HEK293 (cell line): ENCODE data around the gene MMP11.

Experiments used
- CTCF ChIA-PET: fragments of 350-600 bp; formaldehyde crosslinking; extraction: SDS; loops from one replicate; lab custom pipeline; 2021; ENCODE audit warnings: antibody characterized with exemption; lab: Yijun Ruan, JAX
- POLR2A ChIA-PET: fragments of 300-600 bp; formaldehyde crosslinking; extraction: SDS; loops from one replicate; lab custom pipeline; 2020; ENCODE audit warnings: antibody characterized with exemption, inconsistent platforms; lab: Yijun Ruan, JAX
- H3K27ac ChIP-seq: fragments of 200-500 bp; sonication (Bioruptor generic); 2 replicates; pipeline ENCODE4 v1.5.1; 2014; ENCODE audit warnings: low read depth, low read length, control low read depth, inconsistent platforms; ENCODE audit errors: extremely low read depth
- H3K36me3 ChIP-seq, 2 experiments: fragments of 200-500 bp in 1 of 2; sonication (Bioruptor generic) in 1 of 2; 1 replicate in 1 of 2; 2 replicates in 1 of 2; pipeline ENCODE4 v1.5.1; 2014 to 2017; ENCODE audit warnings: inconsistent platforms in 2 of 2, low read length in 2 of 2; ENCODE audit not compliant: control insufficient read depth in 2 of 2, insufficient read depth in 1 of 2
- H3K4me1 ChIP-seq: fragments of 200-500 bp; sonication (Bioruptor generic); 2 replicates; pipeline ENCODE4 v1.5.1; 2014; ENCODE audit warnings: mild to moderate bottlenecking, low read length, inconsistent platforms; ENCODE audit not compliant: control insufficient read depth, insufficient read depth
- H3K4me3 ChIP-seq: 2 replicates; pipeline ENCODE4 v1.5.1; 2011; ENCODE audit warnings: low read depth, mild to moderate bottlenecking, control low read depth, low read length, moderate library complexity
- H3K9me3 ChIP-seq: fragments of 200-500 bp; sonication (Bioruptor generic); 2 replicates; pipeline ENCODE4 v1.5.1; 2014; ENCODE audit warnings: low read depth, low read length, inconsistent platforms; ENCODE audit not compliant: control insufficient read depth, insufficient read depth
- EGR2 ChIP-seq: fragments of 450-650 bp; formaldehyde crosslinking; IDR thresholded peaks from 2 replicates; pipeline ENCODE4 v1.5.1; 2016; ENCODE audit warnings: low read depth, missing biosample characterization, missing genetic modification characterization
- FEZF1 ChIP-seq: fragments of 450-650 bp; formaldehyde crosslinking; IDR thresholded peaks from 2 replicates; pipeline ENCODE4 v1.5.1; 2016; ENCODE audit warnings: missing biosample characterization, missing genetic modification characterization
- GLIS1 ChIP-seq: fragments of 450-650 bp; formaldehyde crosslinking; IDR thresholded peaks from 2 replicates; pipeline ENCODE4 v1.5.1; 2016; ENCODE audit warnings: missing biosample characterization, missing genetic modification characterization
- KLF1 ChIP-seq: fragments of 450-650 bp; formaldehyde crosslinking; IDR thresholded peaks from 2 replicates; pipeline ENCODE4 v1.5.1; 2016; ENCODE audit warnings: missing biosample characterization, missing genetic modification characterization
- SCRT2 ChIP-seq: fragments of 450-650 bp; formaldehyde crosslinking; IDR thresholded peaks from 2 replicates; pipeline ENCODE4 v1.5.1; 2016; ENCODE audit warnings: missing biosample characterization, missing genetic modification characterization
- SP2 ChIP-seq: fragments of 450-650 bp; formaldehyde crosslinking; IDR thresholded peaks from 2 replicates; pipeline ENCODE4 v1.5.1; 2016; ENCODE audit warnings: missing biosample characterization, missing genetic modification characterization
- SP7 ChIP-seq: fragments of 450-650 bp; formaldehyde crosslinking; IDR thresholded peaks from 2 replicates; pipeline ENCODE4 v1.5.1; 2016; ENCODE audit warnings: missing biosample characterization, missing genetic modification characterization
- ZBTB1 ChIP-seq: fragments of 450-650 bp; formaldehyde crosslinking; IDR thresholded peaks from 2 replicates; pipeline ENCODE4 v1.5.1; 2016; ENCODE audit warnings: missing biosample characterization, missing genetic modification characterization
- ZBTB10 ChIP-seq: fragments of 450-650 bp; formaldehyde crosslinking; IDR thresholded peaks from 2 replicates; pipeline ENCODE4 v1.5.1; 2016; ENCODE audit warnings: missing biosample characterization, missing genetic modification characterization
- ZBTB17 ChIP-seq: fragments of 450-650 bp; formaldehyde crosslinking; IDR thresholded peaks from 2 replicates; pipeline ENCODE4 v1.5.1; 2016; ENCODE audit warnings: missing biosample characterization, missing genetic modification characterization
- ZBTB26 ChIP-seq: fragments of 450-650 bp; formaldehyde crosslinking; optimal IDR thresholded peaks from 2 replicates; pipeline ENCODE3; 2016; ENCODE audit warnings: missing biosample characterization, mild to moderate bottlenecking, missing genetic modification characterization
- ZBTB48 ChIP-seq: fragments of 450-650 bp; formaldehyde crosslinking; IDR thresholded peaks from 2 replicates; pipeline ENCODE4 v1.5.1; 2016; ENCODE audit warnings: missing biosample characterization, missing genetic modification characterization
- ZBTB7A ChIP-seq: fragments of 450-650 bp; formaldehyde crosslinking; IDR thresholded peaks from 2 replicates; pipeline ENCODE4 v1.5.1; 2016; ENCODE audit warnings: low read depth, missing biosample characterization, missing genetic modification characterization
- ZFHX2 ChIP-seq: fragments of 450-650 bp; formaldehyde crosslinking; conservative IDR thresholded peaks from 2 replicates; pipeline ENCODE4 v1.5.1; 2016; ENCODE audit warnings: missing biosample characterization, missing genetic modification characterization
- ZFP3 ChIP-seq: fragments of 450-650 bp; formaldehyde crosslinking; IDR thresholded peaks from 2 replicates; pipeline ENCODE4 v1.5.1; 2016; ENCODE audit warnings: low read depth, missing biosample characterization, missing genetic modification characterization
- ZNF132 ChIP-seq: fragments of 450-650 bp; formaldehyde crosslinking; IDR thresholded peaks from 2 replicates; pipeline ENCODE4 v1.5.1; 2017; ENCODE audit warnings: missing biosample characterization, missing genetic modification characterization, borderline replicate concordance
- ZNF2 ChIP-seq: fragments of 450-650 bp; formaldehyde crosslinking; IDR thresholded peaks from 2 replicates; pipeline ENCODE4 v1.5.1; 2016; ENCODE audit warnings: missing biosample characterization, missing genetic modification characterization
- ZNF335 ChIP-seq: fragments of 450-650 bp; formaldehyde crosslinking; conservative IDR thresholded peaks from 2 replicates; pipeline ENCODE4 v1.5.1; 2016; ENCODE audit warnings: missing biosample characterization, missing genetic modification characterization
- ZNF366 ChIP-seq: fragments of 450-650 bp; formaldehyde crosslinking; conservative IDR thresholded peaks from 2 replicates; pipeline ENCODE4 v1.5.1; 2016; ENCODE audit warnings: missing biosample characterization, missing genetic modification characterization
- ZNF394 ChIP-seq: fragments of 450-650 bp; formaldehyde crosslinking; IDR thresholded peaks from 2 replicates; pipeline ENCODE4 v1.5.1; 2016; ENCODE audit warnings: missing biosample characterization, missing genetic modification characterization, mild to moderate bottlenecking, moderate library complexity, borderline replicate concordance
- ZNF501 ChIP-seq: fragments of 450-650 bp; formaldehyde crosslinking; IDR thresholded peaks from 2 replicates; pipeline ENCODE4 v1.5.1; 2016; ENCODE audit warnings: missing biosample characterization, missing genetic modification characterization
- ZNF529 ChIP-seq: fragments of 450-650 bp; formaldehyde crosslinking; IDR thresholded peaks from 2 replicates; pipeline ENCODE4 v1.5.1; 2017; ENCODE audit warnings: missing genetic modification characterization, missing biosample characterization; ENCODE audit not compliant: insufficient replicate concordance
- ZNF610 ChIP-seq: fragments of 450-650 bp; formaldehyde crosslinking; IDR thresholded peaks from 2 replicates; pipeline ENCODE4 v1.5.1; 2016; ENCODE audit warnings: missing biosample characterization, missing genetic modification characterization, borderline replicate concordance
- ZNF776 ChIP-seq: fragments of 450-650 bp; formaldehyde crosslinking; IDR thresholded peaks from 2 replicates; pipeline ENCODE4 v1.5.0; 2017; ENCODE audit warnings: missing biosample characterization, missing genetic modification characterization, borderline replicate concordance
- ZSCAN16 ChIP-seq: fragments of 450-650 bp; formaldehyde crosslinking; IDR thresholded peaks from 2 replicates; pipeline ENCODE4 v1.5.1; 2016; ENCODE audit warnings: missing biosample characterization, missing genetic modification characterization
- TF ChIP-seq, protein P1 (sequence below): fragments of 450-650 bp; formaldehyde crosslinking; IDR thresholded peaks from 2 replicates; pipeline ENCODE4 v1.5.1; 2017; ENCODE audit warnings: missing biosample characterization, missing genetic modification characterization

Gene MMP11

DNA sequence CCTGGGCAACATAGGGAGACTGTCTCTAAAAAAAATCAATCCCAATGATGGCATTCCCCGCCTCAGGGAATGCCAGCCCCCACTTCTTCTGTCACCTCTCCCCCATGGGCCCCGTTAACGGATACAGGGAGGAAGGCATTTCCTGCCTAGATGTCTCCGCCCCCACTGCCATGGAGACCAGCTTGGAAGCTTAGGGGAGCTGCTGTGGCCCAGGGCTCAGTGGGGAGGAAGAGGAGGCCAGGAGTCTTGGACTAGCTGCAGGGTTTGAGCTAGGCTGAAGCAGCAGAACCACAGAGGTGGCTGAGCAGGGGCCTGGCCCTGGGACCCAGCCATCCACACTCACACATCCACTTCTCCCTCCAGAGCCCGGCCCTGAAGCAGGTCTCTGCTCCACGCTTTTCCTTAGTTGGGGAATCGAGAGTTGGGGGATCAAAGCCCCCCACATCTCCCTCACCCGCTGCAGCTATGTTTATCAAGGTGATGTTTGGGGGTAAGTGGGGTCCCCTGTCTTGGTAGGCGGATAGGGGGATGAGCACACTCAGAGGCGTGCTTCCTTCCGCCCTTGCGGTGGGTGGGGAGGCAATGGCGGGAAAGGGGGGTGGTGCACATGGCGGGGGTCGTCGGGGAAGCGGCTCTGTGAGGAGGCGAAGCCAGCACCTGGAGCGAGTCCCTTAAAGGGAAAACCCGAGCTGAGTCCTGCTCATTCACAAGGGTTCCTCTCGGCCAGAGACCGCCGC is 9.6 kb upstream of the MMP11 start, which contains the start of gene C22orf15:
TSS of gene C22orf15 (plus strand) at position 149 of the 737 bp plus-strand sequence. CDS start at position 466, 317 bp downstream.
- POLR2A ChIA-PET = interaction anchor here (0.6 kb wide), 1 partner anchor 254 kb away, joined by 4 read pairs; no protein-coding TSS in a partner anchor

GRCh38 chr22:23763579-23763945 is 9.1 kb upstream of the MMP11 start:
- no peak overlapping the region for H3K27ac ChIP-seq
- peaks cover 0 to 24% of the 10 kb centered on the region in 2 experiments; a peak in 1 of 3 replicates for H3K36me3 ChIP-seq
- no peak overlapping the region for H3K4me3 ChIP-seq
- ChIA-PET POLR2A (no interaction called here), CTCF (no interaction called here)
- no peaks in the 10 kb centered on the region for H3K4me1 ChIP-seq
- TF ChIP-seq ZNF501 (tag by site-specific recombination) (no peak), SCRT2 (tag by site-specific recombination) (0 out of 2 replicates have a peak, but pooled peaks have one; percentile 24), ZNF610 (tag by site-specific recombination) (no peak), ZBTB1 (no peak), ZNF132 (tag by site-specific recombination) (no peak), SP7 (tag by site-specific recombination) (no peak)
- H3K9me3 ChIP-seq = no peaks in the 10 kb centered on the region

More for the DNA sequence above, 9.6 kb upstream of the MMP11 start, which contains the start of gene C22orf15:
- CTCF ChIA-PET = interaction anchor here (1.3 kb wide), 1 partner anchor 86 kb away, joined by 4 read pairs; no protein-coding TSS in a partner anchor
- peaks cover 0 to 24% of the 10 kb centered on the region in 2 experiments; a peak in 1 of 3 replicates for H3K36me3 ChIP-seq
- TF ChIP-seq, protein P1, sequence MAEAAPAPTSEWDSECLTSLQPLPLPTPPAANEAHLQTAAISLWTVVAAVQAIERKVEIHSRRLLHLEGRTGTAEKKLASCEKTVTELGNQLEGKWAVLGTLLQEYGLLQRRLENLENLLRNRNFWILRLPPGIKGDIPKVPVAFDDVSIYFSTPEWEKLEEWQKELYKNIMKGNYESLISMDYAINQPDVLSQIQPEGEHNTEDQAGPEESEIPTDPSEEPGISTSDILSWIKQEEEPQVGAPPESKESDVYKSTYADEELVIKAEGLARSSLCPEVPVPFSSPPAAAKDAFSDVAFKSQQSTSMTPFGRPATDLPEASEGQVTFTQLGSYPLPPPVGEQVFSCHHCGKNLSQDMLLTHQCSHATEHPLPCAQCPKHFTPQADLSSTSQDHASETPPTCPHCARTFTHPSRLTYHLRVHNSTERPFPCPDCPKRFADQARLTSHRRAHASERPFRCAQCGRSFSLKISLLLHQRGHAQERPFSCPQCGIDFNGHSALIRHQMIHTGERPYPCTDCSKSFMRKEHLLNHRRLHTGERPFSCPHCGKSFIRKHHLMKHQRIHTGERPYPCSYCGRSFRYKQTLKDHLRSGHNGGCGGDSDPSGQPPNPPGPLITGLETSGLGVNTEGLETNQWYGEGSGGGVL (tag by site-specific recombination) = peak; percentile 11; the same call in 1 of the 2 replicates
- TF ChIP-seq KLF1 (tag by site-specific recombination) (no peak), ZNF501 (tag by site-specific recombination) (no peak), ZBTB17 (tag by site-specific recombination) (0 out of 2 replicates have a peak, but pooled peaks have one; percentile 22), GLIS1 (tag by site-specific recombination) (0 out of 2 replicates have a peak, but pooled peaks have one; percentile 9), FEZF1 (tag by site-specific recombination) (0 out of 2 replicates have a peak, but pooled peaks have one; percentile 23), ZBTB48 (peak; percentile 37; the same call in 1 of the 2 replicates), SP2 (tag by site-specific recombination) (peak; percentile 24; the same call in 1 of the 2 replicates)
- no peaks in the 10 kb centered on the region for H3K4me1 ChIP-seq
- H3K9me3 ChIP-seq = no peaks in the 10 kb centered on the region
- H3K4me3 ChIP-seq = no peak within 1 kb of the TSS
- no peak within 1 kb of the TSS for H3K27ac ChIP-seq

DNA sequence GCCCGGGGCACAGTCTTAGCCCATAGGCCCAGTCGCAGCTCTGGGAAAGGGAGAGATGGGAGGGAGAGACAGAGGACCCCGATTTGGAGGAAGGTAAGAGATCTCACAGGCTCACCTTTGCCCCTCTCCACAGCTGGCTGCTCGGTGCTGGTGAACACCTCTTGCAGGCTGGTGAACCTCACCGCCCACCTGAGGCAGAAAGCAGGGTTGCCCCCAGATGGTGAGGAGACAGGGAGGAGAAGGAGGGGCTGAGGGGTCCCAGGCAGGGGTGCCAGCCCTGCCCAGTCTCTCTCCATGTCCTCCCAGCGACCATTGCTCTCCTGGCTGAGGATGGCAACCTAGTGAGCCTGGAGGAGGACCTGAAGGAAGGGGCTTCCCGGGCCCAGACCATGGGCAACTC is 8.7 kb upstream of the MMP11 start:
- peaks cover 0 to 24% of the 10 kb centered on the region in 2 experiments; a peak in 1 of 3 replicates for H3K36me3 ChIP-seq
- no peaks in the 10 kb centered on the region for H3K4me1 ChIP-seq
- ChIA-PET CTCF (no interaction called here), POLR2A (no interaction called here)
- no peak overlapping the region for H3K27ac ChIP-seq
- no peaks in the 10 kb centered on the region for H3K9me3 ChIP-seq
- H3K4me3 ChIP-seq = no peak overlapping the region
- TF ChIP-seq ZFHX2 (tag by site-specific recombination) (no peak), ZNF776 (tag by site-specific recombination) (no peak), ZNF2 (no peak), EGR2 (no peak), ZBTB26 (tag by site-specific recombination) (no peak), ZSCAN16 (tag by site-specific recombination) (no peak), ZNF529 (tag by site-specific recombination) (no peak), ZNF366 (tag by site-specific recombination) (no peak), ZFP3 (tag by site-specific recombination) (no peak), FEZF1 (tag by site-specific recombination) (no peak), ZNF335 (tag by site-specific recombination) (no peak), ZNF394 (no peak), ZBTB7A (tag by site-specific recombination) (no peak), ZBTB10 (tag by site-specific recombination) (no peak)
